Measurements from ENCODE around the gene KLHL17.

Gene KLHL17

GRCh38 chr1:960363-961131 is at the start of gene KLHL17:
TSS of gene KLHL17 (plus strand) at chr1:960584. CDS start at chr1:960694, 110 bp downstream.
- no peak for TF ChIP-seq JUND (IDR thresholded peaks at IDR 0.05; ENCODE audit: low read depth)
- peak; percentile 71 to 75 for DNase-seq (ENCODE audit: low read depth in 1 of 2, low spot score in 1 of 2)
- in situ Hi-C loops (cut with HindIII; ENCODE audit: low pct_unique_long_range_greater_than_20kb, low sequenced_read_pairs) = no loop called here

DNA sequence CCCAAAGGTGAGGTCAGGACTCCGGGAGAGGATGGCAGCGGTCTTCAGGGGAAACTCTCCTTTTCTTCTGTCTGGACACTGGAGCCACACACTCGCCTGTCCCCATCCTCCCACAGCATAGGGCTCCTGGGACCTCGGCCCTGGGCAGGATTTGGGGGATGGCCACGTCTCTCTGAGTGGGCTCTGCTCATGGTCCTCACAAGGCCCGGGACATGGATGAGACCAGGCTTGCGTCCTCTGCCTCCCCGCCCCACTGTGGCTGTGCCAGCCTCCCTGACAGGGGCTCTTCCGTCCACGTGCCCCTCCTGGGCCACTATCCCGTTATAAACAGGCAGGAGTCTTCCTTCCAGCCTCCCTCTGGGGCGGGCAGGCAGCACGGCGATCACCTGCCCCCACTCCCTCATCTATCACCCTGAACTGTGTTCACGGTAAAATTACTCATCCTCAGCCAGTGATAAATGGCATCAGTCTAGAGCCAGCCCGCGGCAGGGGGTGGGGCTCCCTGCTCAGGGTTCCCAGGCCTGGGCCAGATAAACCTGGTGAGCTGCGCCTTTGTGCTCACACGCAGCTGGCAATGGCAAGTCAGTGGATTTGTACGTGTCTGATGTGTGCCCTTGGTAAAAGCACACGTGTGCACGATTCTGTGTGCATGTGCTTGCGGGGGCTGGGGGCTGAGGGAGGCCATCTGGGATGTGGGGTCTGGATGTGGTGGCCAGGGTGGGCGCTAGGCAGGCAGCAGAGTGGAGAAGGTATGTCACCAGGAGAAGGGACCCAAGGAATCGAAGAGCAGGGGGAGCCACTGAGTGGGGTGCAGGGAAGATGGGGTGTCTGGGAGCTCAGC is 49.3 kb upstream of the KLHL17 start:
- TF ChIP-seq JUND (IDR thresholded peaks at IDR 0.05; ENCODE audit: low read depth) = no peak
- DNase-seq (ENCODE audit: low read depth in 1 of 2, low spot score in 1 of 2) = no peak
- in situ Hi-C loops (cut with HindIII; ENCODE audit: low pct_unique_long_range_greater_than_20kb, low sequenced_read_pairs) = no loop called here

DNA sequence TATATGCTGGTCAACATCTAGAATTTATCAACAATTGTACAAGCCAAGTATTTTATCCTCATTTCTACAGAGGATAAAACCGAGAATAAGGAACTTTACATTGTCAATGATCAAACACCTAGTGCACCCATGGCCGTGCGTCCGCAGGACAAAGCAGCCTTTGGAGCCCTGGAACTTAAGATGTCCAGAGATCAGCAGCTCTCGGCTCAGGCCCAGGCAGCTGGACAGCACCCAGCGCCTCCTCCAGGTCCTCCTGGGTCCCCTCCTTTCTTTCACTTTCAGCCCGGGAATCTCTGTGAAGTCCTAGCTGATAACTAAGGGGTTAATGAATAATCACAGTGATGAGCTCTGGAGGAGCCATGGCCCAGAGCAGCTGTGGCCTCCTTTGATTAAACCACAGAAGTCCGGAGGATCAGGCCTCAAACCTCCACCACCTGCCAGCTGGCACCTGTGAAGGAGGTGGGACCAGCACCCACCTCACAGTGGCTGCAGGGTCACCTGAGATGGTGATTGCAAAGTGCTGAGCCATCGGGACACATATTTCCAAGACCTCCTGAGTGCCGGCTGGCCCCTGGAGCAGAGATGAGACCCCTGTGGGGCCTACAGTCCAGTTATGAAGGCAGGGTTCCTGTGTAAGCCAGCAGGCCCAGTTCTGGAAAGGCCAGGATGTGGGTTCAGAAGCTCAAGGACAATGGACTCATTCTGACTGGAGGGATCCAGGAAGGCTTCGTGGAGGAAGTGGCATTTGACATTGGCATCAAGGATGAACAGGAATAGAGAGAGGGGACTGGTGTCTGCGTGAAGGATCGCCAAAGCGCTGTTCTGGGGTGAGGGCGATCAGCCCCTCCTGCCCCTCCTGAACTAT is 48.3 kb upstream of the KLHL17 start:
- no peak for DNase-seq (ENCODE audit: low read depth in 1 of 2, low spot score in 1 of 2)
- no peak for TF ChIP-seq JUND (IDR thresholded peaks at IDR 0.05; ENCODE audit: low read depth)
- in situ Hi-C loops (cut with HindIII; ENCODE audit: low pct_unique_long_range_greater_than_20kb, low sequenced_read_pairs) = no loop called here

- TF ChIP-seq JUND (IDR thresholded peaks at IDR 0.05; ENCODE audit: low read depth) = no peak
- in situ Hi-C loops (cut with HindIII; ENCODE audit: low pct_unique_long_range_greater_than_20kb, low sequenced_read_pairs) = no loop called here
- DNase-seq (ENCODE audit: low read depth in 1 of 2, low spot score in 1 of 2) = no peak
Observed at GRCh38 chr1:912740-913301, 47.6 kb upstream of the KLHL17 start.

- in situ Hi-C loops (cut with HindIII; ENCODE audit: low pct_unique_long_range_greater_than_20kb, low sequenced_read_pairs) = no loop called here
- DNase-seq (ENCODE audit: low read depth in 1 of 2, low spot score in 1 of 2) = peak in 1 of 2 experiments; percentile 48
- TF ChIP-seq JUND (IDR thresholded peaks at IDR 0.05; ENCODE audit: low read depth) = no peak
Observed at GRCh38 chr1:913491-914130, 46.8 kb upstream of the KLHL17 start.

DNA sequence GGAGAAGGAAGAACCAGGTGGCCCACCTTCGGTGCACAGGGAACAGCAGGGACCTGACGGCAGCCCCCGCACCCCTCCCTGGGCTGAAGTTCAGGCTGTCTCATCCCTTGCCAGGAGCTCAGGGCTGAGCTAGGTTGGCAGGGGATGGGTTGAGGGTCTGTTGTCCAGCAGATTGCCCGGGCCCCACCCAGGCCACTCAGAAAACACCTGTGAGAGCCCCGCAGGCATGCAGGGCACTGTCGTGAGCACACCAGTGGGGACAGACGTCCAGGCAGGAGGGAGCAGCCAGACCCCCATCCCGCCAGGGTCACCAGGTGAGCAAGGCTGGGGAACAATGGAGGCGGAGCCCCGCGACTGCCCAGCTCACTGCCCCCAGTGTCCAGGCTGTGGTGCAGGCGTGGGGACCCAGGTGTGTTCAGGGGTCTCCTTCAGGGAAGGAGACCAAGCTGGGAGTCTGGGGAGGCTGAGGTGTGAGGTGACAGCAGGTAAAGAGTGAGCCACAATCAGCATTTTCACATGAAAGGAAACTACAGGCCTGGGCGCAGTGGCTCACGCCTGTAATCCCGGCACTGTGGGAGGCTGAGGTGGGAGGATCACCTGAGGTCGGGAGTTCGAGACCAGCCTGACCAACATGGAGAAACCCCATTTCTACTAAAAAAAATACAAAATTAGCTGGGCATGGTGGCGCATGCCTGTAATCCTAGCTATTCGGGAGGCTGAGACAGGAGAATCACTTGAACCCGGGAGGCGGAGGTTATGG is 46.1 kb upstream of the KLHL17 start:
- in situ Hi-C loops (cut with HindIII; ENCODE audit: low pct_unique_long_range_greater_than_20kb, low sequenced_read_pairs) = no loop called here

GRCh38 chr1:914891-915280 is 45.5 kb upstream of the KLHL17 start:
- in situ Hi-C loops (cut with HindIII; ENCODE audit: low pct_unique_long_range_greater_than_20kb, low sequenced_read_pairs) = no loop called here

More for the DNA sequence above, 46.1 kb upstream of the KLHL17 start:
- no peak for DNase-seq (ENCODE audit: low read depth in 1 of 2, low spot score in 1 of 2)
- no peak for TF ChIP-seq JUND (IDR thresholded peaks at IDR 0.05; ENCODE audit: low read depth)

GRCh38 chr1:915295-916172 is 44.9 kb upstream of the KLHL17 start:
- in situ Hi-C loops (cut with HindIII; ENCODE audit: low pct_unique_long_range_greater_than_20kb, low sequenced_read_pairs) = no loop called here
- TF ChIP-seq JUND (IDR thresholded peaks at IDR 0.05; ENCODE audit: low read depth) = no peak
- no peak for DNase-seq (ENCODE audit: low read depth in 1 of 2, low spot score in 1 of 2)

More at GRCh38 chr1:914891-915280, 45.5 kb upstream of the KLHL17 start:
- TF ChIP-seq JUND (IDR thresholded peaks at IDR 0.05; ENCODE audit: low read depth) = no peak
- DNase-seq (ENCODE audit: low read depth in 1 of 2, low spot score in 1 of 2) = no peak

- in situ Hi-C loops (cut with HindIII; ENCODE audit: low pct_unique_long_range_greater_than_20kb, low sequenced_read_pairs) = no loop called here
- DNase-seq (ENCODE audit: low read depth in 1 of 2, low spot score in 1 of 2) = no peak
- TF ChIP-seq JUND (IDR thresholded peaks at IDR 0.05; ENCODE audit: low read depth) = no peak
Observed at GRCh38 chr1:916173-917075, 44.0 kb upstream of the KLHL17 start.

Data from T47D (cell line).